Ramos (cell line): ENCODE data around the gene ASAH2.

Experiments
- in situ Hi-C: fragments of 300-500 bp; cut with MboI; formaldehyde crosslinking; loops from one replicate; pipeline ENCODE4 v1.14.3; 2022; ENCODE audit warnings: low sequenced_read_pairs; ENCODE audit not compliant: unreplicated experiment

The ASAH2 gene

GRCh38 chr10:50260791-50261281 is 9.5 kb upstream of the ASAH2 start:
- in situ Hi-C loops, result no loop called here

- in situ Hi-C loops, result no loop called here
These were observed 3.2 kb upstream of the ASAH2 start for GRCh38 chr10:50254479-50254878.

- in situ Hi-C loops, result no loop called here
These were observed 1.0 kb downstream of the ASAH2 start for GRCh38 chr10:50250096-50250854.

GRCh38 chr10:50248598-50248997 is 2.7 kb downstream of the ASAH2 start:
- in situ Hi-C loops, result loop anchor here (25.0 kb wide), 1 partner anchor 661 kb away; no protein-coding TSS in a partner anchor

GRCh38 chr10:50248062-50248461 is 3.3 kb downstream of the ASAH2 start:
- in situ Hi-C loops, result loop anchor here (25.0 kb wide), 1 partner anchor 661 kb away; no protein-coding TSS in a partner anchor

- in situ Hi-C loops, result loop anchor here (25.0 kb wide), 1 partner anchor 657 kb away; no protein-coding TSS in a partner anchor
These were observed 7.1 kb downstream of the ASAH2 start for GRCh38 chr10:50244201-50244600.

- in situ Hi-C loops, result loop anchor here (25.0 kb wide), 1 partner anchor 655 kb away; no protein-coding TSS in a partner anchor
These were observed 8.5 kb downstream of the ASAH2 start for GRCh38 chr10:50242777-50243176.

- in situ Hi-C loops, result loop anchor here (25.0 kb wide), 1 partner anchor 654 kb away; no protein-coding TSS in a partner anchor
These were observed 9.8 kb downstream of the ASAH2 start for GRCh38 chr10:50241478-50241877.

- in situ Hi-C loops, result loop anchor here (25.0 kb wide), 1 partner anchor 647 kb away; no protein-coding TSS in a partner anchor
These were observed 16.8 kb downstream of the ASAH2 start for GRCh38 chr10:50234486-50234885.

GRCh38 chr10:50232261-50232639 is 19.1 kb downstream of the ASAH2 start:
- in situ Hi-C loops, result loop anchor here (25.0 kb wide), 1 partner anchor 645 kb away; no protein-coding TSS in a partner anchor

- in situ Hi-C loops, result loop anchor here (25.0 kb wide), 1 partner anchor 644 kb away; no protein-coding TSS in a partner anchor
These were observed 19.6 kb downstream of the ASAH2 start for GRCh38 chr10:50231515-50232260.

- in situ Hi-C loops, result loop anchor here (25.0 kb wide), 1 partner anchor 642 kb away; no protein-coding TSS in a partner anchor
These were observed 21.9 kb downstream of the ASAH2 start for GRCh38 chr10:50229460-50229859.

GRCh38 chr10:50228672-50229071 is 22.6 kb downstream of the ASAH2 start:
- in situ Hi-C loops, result loop anchor here (25.0 kb wide), 1 partner anchor 641 kb away; no protein-coding TSS in a partner anchor

GRCh38 chr10:50226610-50227009 is 24.7 kb downstream of the ASAH2 start:
- in situ Hi-C loops, result loop anchor here (25.0 kb wide), 1 partner anchor 639 kb away; no protein-coding TSS in a partner anchor

- in situ Hi-C loops, result no loop called here
These were observed 26.9 kb downstream of the ASAH2 start for GRCh38 chr10:50224330-50224952.

GRCh38 chr10:50222199-50222598 is 29.1 kb downstream of the ASAH2 start:
- in situ Hi-C loops, result no loop called here

GRCh38 chr10:50221470-50221869 is 29.8 kb downstream of the ASAH2 start:
- in situ Hi-C loops, result no loop called here

GRCh38 chr10:50219646-50220045 is 31.7 kb downstream of the ASAH2 start:
- in situ Hi-C loops, result no loop called here

- in situ Hi-C loops, result no loop called here
These were observed 32.1 kb downstream of the ASAH2 start for GRCh38 chr10:50219200-50219599.

GRCh38 chr10:50216894-50217293 is 34.4 kb downstream of the ASAH2 start:
- in situ Hi-C loops, result no loop called here
